ENCODE measurements around the gene ASCC1. TPM values are rescaled to one million over a fixed set of nuclear protein-coding genes. Genes with fewer than 3 reads are reported as not detected.

The ASCC1 gene
- 10 to 100 TPM; 21.0 to 53.7 (median 37.1) TPM for total RNA-seq
- 10 to 100 TPM; 15.3 to 21.5 (median 15.6) TPM for polyA plus RNA-seq

- peak within 1 kb of the TSS; percentile 60 to 79 (median 70) for H3K4me3 ChIP-seq
- DNase-seq: peak; percentile 96
- WGBS, 2 donors: 0% methylated on average over 64 of the region's 64 CpGs
- peaks cover 0 to 27% (median 6%) of the 10 kb centered on the region in 4 donors for H3K36me3 ChIP-seq
- no peaks in the 10 kb centered on the region for H3K27me3 ChIP-seq
- peak in 1 of 4 donors; percentile 87 for TF ChIP-seq EP300 (IDR thresholded peaks at IDR 0.05)
- TF ChIP-seq POLR2AphosphoS5 (IDR thresholded peaks at IDR 0.05): peak; percentile 91 to 98 (median 94)
- TF ChIP-seq POLR2A (IDR thresholded peaks at IDR 0.05): peak; percentile 88 to 95
- TF ChIP-seq, protein P1, sequence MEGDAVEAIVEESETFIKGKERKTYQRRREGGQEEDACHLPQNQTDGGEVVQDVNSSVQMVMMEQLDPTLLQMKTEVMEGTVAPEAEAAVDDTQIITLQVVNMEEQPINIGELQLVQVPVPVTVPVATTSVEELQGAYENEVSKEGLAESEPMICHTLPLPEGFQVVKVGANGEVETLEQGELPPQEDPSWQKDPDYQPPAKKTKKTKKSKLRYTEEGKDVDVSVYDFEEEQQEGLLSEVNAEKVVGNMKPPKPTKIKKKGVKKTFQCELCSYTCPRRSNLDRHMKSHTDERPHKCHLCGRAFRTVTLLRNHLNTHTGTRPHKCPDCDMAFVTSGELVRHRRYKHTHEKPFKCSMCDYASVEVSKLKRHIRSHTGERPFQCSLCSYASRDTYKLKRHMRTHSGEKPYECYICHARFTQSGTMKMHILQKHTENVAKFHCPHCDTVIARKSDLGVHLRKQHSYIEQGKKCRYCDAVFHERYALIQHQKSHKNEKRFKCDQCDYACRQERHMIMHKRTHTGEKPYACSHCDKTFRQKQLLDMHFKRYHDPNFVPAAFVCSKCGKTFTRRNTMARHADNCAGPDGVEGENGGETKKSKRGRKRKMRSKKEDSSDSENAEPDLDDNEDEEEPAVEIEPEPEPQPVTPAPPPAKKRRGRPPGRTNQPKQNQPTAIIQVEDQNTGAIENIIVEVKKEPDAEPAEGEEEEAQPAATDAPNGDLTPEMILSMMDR (IDR thresholded peaks at IDR 0.05): no peak
- H3K4me1 ChIP-seq: peaks cover 0 to 51% (median 34%) of the 10 kb centered on the region in 4 donors
- no peaks in the 10 kb centered on the region for H3K9me3 ChIP-seq
- H3K27ac ChIP-seq: peak within 1 kb of the TSS; percentile 86 to 99 (median 92)
- intact Hi-C loops (cut with DNase I): loop anchor here (2.0 to 10.0 kb wide), 6 partner anchors 41 to 261 kb away; partner anchors contain the start of gene DDIT4
Observed at GRCh38 chr10:72215611-72216549, at the start of gene ASCC1, which contains the start of gene ANAPC16. TSS of gene ASCC1 (minus strand) at chr10:72216276. CDS start at chr10:72213298, 2,978 bp downstream. TSS of gene ANAPC16 (plus strand) at chr10:72216012. CDS start at chr10:72223915, 7,903 bp downstream.

DNA sequence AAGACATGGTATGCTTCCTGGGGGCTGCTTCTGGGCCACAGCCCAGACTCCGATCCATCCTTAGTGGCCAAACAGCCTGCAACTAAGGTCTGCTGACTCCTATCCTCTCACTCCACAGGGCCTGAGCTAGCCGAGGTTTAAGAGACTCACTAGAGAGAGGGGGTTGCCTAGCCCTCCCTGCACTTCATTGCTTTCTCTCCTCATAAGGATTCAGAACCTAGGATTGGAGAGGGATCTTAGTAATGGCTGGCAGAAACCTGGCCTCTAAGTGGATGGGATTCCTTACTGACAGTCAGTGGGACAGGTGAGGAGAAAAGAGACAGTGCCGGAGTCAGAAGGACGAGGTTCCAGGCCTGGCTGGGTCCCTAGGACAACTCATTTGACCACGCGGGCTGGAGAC lies 49.4 kb upstream of the ASCC1 start:
- TF ChIP-seq POLR2AphosphoS5 (IDR thresholded peaks at IDR 0.05) (no peak), EP300 (IDR thresholded peaks at IDR 0.05) (no peak), POLR2A (IDR thresholded peaks at IDR 0.05) (no peak)
- TF ChIP-seq, protein P1 (IDR thresholded peaks at IDR 0.05): no peak
- peaks cover 0 to 13% (median 12%) of the 10 kb centered on the region in 4 donors for H3K4me1 ChIP-seq
- H3K27me3 ChIP-seq: no peaks in the 10 kb centered on the region
- H3K4me3 ChIP-seq: no peak overlapping the region
- no peaks in the 10 kb centered on the region for H3K36me3 ChIP-seq
- H3K27ac ChIP-seq: no peak overlapping the region
- no peaks in the 10 kb centered on the region for H3K9me3 ChIP-seq
- DNase-seq: no peak
- WGBS, 2 donors: 87 to 92% methylated on average over 6 of the region's 6 CpGs
- intact Hi-C loops (cut with DNase I): no loop called here

DNA sequence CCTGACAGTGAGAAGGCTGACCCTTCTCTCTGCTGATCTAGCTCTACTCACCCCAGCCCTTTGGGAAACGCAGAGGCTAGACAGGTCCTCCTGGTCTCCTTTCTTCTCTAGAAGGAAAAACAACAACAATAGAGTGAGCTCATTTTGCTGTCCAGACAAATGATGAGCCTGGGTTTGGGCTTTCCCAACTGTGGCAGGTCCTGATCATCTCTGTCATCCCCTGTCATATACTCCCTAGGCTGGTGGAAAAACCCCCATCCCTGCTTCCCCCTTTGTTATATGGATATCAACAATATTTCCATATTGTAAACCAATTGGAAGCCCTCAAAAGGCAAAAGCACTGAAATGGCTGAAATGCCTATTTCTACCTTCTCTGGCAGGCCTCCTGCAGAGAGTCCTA lies 48.5 kb upstream of the ASCC1 start:
- 92 to 98% methylated on average over 1 of the region's 1 CpG for WGBS, 2 donors
- no peak for DNase-seq
- intact Hi-C loops (cut with DNase I): no loop called here
- Histone ChIP-seq H3K27ac (no peak overlapping the region), H3K4me1 (peaks cover 0 to 23% (median 21%) of the 10 kb centered on the region in 4 donors), H3K4me3 (no peak overlapping the region), H3K36me3 (no peaks in the 10 kb centered on the region), H3K9me3 (no peaks in the 10 kb centered on the region), H3K27me3 (no peaks in the 10 kb centered on the region)
- TF ChIP-seq POLR2A (IDR thresholded peaks at IDR 0.05): no peak
- TF ChIP-seq POLR2AphosphoS5 (IDR thresholded peaks at IDR 0.05): no peak
- TF ChIP-seq, protein P1 (IDR thresholded peaks at IDR 0.05): no peak
- no peak for TF ChIP-seq EP300 (IDR thresholded peaks at IDR 0.05)

- H3K27ac ChIP-seq: no peak overlapping the region
- H3K27me3 ChIP-seq: no peaks in the 10 kb centered on the region
- no peak for DNase-seq
- TF ChIP-seq POLR2AphosphoS5 (IDR thresholded peaks at IDR 0.05) (no peak), POLR2A (IDR thresholded peaks at IDR 0.05) (peak in 1 of 2 donors; percentile 16)
- no peaks in the 10 kb centered on the region for H3K9me3 ChIP-seq
- no peaks in the 10 kb centered on the region for H3K36me3 ChIP-seq
- intact Hi-C loops (cut with DNase I): no loop called here
- 19 to 59% methylated on average over 6 of the region's 6 CpGs for WGBS, 2 donors
- H3K4me1 ChIP-seq: peaks cover 0 to 31% (median 30%) of the 10 kb centered on the region in 4 donors
- H3K4me3 ChIP-seq: no peak overlapping the region
Observed at GRCh38 chr10:72263613-72264241, 47.7 kb upstream of the ASCC1 start.

Data from sigmoid colon (tissue), 7 donors.